HepG2 (cell line): Measurements from ENCODE around the gene TSC22D4. TPM values are rescaled to one million over a fixed set of nuclear protein-coding genes. Genes with fewer than 3 reads are reported as not detected.

Source experiments
- AHDC1 ChIP-seq: sonication (generic); formaldehyde crosslinking; IDR thresholded peaks from 2 replicates; pipeline ENCODE4 v1.5.1; 2020; ENCODE audit warnings: mild to moderate bottlenecking, missing genetic modification reagents, borderline replicate concordance
- ATF3 ChIP-seq: sonication (generic); formaldehyde crosslinking; IDR thresholded peaks from 2 replicates; pipeline ENCODE4 v1.4.0; 2020; ENCODE audit warnings: missing genetic modification reagents
- ETV5 ChIP-seq: IDR thresholded peaks from 2 replicates; pipeline ENCODE4 v1.6.1; 2018; ENCODE audit warnings: missing biosample characterization, missing genetic modification reagents, inconsistent platforms, borderline replicate concordance
- GABPB1 ChIP-seq: IDR thresholded peaks from 2 replicates; pipeline ENCODE4 v1.6.1; 2016; ENCODE audit warnings: mild to moderate bottlenecking, missing genetic modification reagents, moderate library complexity, missing compliant biosample characterization
- IKZF1 ChIP-seq: fragments of 450-650 bp; IDR thresholded peaks from 2 replicates; pipeline ENCODE4 v1.7.1; 2016
- KDM3A ChIP-seq: IDR thresholded peaks from 2 replicates; pipeline ENCODE4 v1.6.1; 2018; ENCODE audit warnings: low read depth, missing compliant biosample characterization
- NFYC ChIP-seq: IDR thresholded peaks from 2 replicates; pipeline ENCODE4 v1.6.1; 2016; ENCODE audit warnings: missing genetic modification reagents, missing compliant biosample characterization
- PRDM10 ChIP-seq: sonication (generic); formaldehyde crosslinking; IDR thresholded peaks from 2 replicates; pipeline ENCODE4 v1.4.0; 2020; ENCODE audit warnings: low read depth, missing genetic modification reagents
- RAD51 ChIP-seq: fragments of 450-650 bp; IDR thresholded peaks from 2 replicates; pipeline ENCODE4 v1.6.1; 2016; ENCODE audit warnings: borderline replicate concordance
- THAP11 ChIP-seq: IDR thresholded peaks from 2 replicates; pipeline ENCODE4 v1.6.1; 2016; ENCODE audit warnings: missing biosample characterization, missing genetic modification reagents
- ZNF33B ChIP-seq: sonication (generic); formaldehyde crosslinking; IDR thresholded peaks from 2 replicates; pipeline ENCODE4 v1.5.1; 2020; ENCODE audit warnings: mild to moderate bottlenecking, missing genetic modification reagents
- polyA plus RNA-seq, 8 experiments: library from polyadenylated mRNA; depleted of rRNA in 3 of 8; stranded (reverse) in 7 of 8; unstranded in 1 of 8; fragments of >200 nt; fragmentation: Illumina TruSeq in 4 of 8; extraction: Trizol in 4 of 8; gene quantifications; 2 replicates each; pipeline versions ENCODE4 v1.2.1 to v1.2.3, GENCODE V29; 2011 to 2016; ENCODE audit warnings: low read depth in 4 of 8, missing spikeins in 1 of 8, mixed read lengths in 1 of 8; ENCODE audit not compliant: insufficient read depth in 1 of 8
- total RNA-seq, 5 experiments: library from RNA; depleted of rRNA; stranded (reverse); fragments of >200 nt; fragmentation: Illumina TruSeq; extraction: Trizol; gene quantifications; 2 replicates each; pipeline ENCODE4 v1.2.3, GENCODE V29; 2016; ENCODE audit warnings: low read depth in 1 of 5
- TF ChIP-seq, protein P1 (sequence below): sonication (generic); formaldehyde crosslinking; conservative IDR thresholded peaks from 2 replicates; pipeline ENCODE4 v1.8.1; 2023; ENCODE audit warnings: missing genetic modification reagents
- TF ChIP-seq, protein P2 (sequence below): sonication (generic); formaldehyde crosslinking; IDR thresholded peaks from 2 replicates; pipeline ENCODE4 v1.4.0; 2020; ENCODE audit warnings: missing genetic modification reagents

The TSC22D4 gene
- total and polyA plus RNA-seq, 2 of the 13 experiments (the other 11 are each of a cell fraction or from before 2014, with no cell fraction given) = 7.7 to 8.7 TPM

DNA sequence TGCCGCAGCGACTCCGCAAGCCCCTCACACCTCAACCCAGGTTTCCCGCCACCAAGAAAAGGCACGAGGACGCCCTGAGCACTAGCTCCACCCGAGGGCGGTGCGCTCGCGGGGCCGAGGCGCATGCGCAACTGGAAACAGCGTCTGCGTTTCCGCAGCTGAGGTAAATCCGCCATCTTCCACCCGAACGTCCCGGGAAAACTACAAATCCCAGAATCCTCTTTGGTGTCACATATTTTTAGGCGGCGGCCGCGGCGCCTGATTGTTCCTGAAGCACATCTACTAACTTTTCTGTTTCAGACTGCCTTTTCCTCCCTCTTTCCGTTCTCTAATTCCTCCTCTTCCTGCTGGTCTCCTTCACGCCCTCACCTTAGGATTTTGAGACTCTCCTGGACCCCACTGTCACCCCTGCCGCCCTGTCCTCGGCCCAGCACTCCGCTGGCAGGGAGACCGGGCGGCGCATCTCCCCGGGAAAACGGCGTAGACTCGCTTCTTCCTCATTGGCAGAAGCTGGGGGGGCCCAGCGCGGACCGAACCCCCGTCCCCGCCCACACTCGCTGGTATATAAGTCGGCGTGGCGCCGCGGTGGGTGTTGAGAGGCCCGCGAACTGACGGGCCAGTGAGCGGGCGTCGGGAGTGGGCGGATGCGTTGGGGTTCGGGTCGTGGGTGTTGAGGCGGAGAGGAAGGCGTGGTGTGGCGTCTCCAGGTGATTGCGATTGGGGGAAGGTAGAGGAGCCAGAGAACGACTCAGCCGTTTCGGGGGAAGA, 50.6 kb downstream of the TSC22D4 start, which contains the start of gene ZCWPW1 (continued):
- TF ChIP-seq, protein P1, sequence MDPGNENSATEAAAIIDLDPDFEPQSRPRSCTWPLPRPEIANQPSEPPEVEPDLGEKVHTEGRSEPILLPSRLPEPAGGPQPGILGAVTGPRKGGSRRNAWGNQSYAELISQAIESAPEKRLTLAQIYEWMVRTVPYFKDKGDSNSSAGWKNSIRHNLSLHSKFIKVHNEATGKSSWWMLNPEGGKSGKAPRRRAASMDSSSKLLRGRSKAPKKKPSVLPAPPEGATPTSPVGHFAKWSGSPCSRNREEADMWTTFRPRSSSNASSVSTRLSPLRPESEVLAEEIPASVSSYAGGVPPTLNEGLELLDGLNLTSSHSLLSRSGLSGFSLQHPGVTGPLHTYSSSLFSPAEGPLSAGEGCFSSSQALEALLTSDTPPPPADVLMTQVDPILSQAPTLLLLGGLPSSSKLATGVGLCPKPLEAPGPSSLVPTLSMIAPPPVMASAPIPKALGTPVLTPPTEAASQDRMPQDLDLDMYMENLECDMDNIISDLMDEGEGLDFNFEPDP (CRISPR knock-in tag) = 0 out of 2 replicates have a peak, but pooled peaks have one; percentile 78
- TF ChIP-seq, protein P2, sequence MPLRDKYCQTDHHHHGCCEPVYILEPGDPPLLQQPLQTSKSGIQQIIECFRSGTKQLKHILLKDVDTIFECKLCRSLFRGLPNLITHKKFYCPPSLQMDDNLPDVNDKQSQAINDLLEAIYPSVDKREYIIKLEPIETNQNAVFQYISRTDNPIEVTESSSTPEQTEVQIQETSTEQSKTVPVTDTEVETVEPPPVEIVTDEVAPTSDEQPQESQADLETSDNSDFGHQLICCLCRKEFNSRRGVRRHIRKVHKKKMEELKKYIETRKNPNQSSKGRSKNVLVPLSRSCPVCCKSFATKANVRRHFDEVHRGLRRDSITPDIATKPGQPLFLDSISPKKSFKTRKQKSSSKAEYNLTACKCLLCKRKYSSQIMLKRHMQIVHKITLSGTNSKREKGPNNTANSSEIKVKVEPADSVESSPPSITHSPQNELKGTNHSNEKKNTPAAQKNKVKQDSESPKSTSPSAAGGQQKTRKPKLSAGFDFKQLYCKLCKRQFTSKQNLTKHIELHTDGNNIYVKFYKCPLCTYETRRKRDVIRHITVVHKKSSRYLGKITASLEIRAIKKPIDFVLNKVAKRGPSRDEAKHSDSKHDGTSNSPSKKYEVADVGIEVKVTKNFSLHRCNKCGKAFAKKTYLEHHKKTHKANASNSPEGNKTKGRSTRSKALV (CRISPR knock-in tag) = no peak
- TF ChIP-seq ATF3 (CRISPR knock-in tag) (peak; percentile 28; the same call in 1 of the 2 replicates), IKZF1 (no peak), GABPB1 (CRISPR knock-in tag) (peak; percentile 83), RAD51 (no peak), THAP11 (CRISPR knock-in tag) (peak; percentile 99), KDM3A (CRISPR knock-in tag) (no peak; the same call in 1 of the 2 replicates), AHDC1 (CRISPR knock-in tag) (peak; percentile 67; the same call in 1 of the 2 replicates), ZNF33B (peak; percentile 84), PRDM10 (CRISPR knock-in tag) (no peak; the same call in 1 of the 2 replicates), ETV5 (CRISPR knock-in tag) (peak; percentile 43), NFYC (CRISPR knock-in tag) (peak; percentile 79)
